ENCODE data around the gene PTPRG. TPM values are rescaled to one million over a fixed set of nuclear protein-coding genes. Genes with fewer than 3 reads are reported as not detected.

The PTPRG gene
- total and polyA plus RNA-seq, 7 donors: 0.69 to 76.3 (median 62.7) TPM

DNA sequence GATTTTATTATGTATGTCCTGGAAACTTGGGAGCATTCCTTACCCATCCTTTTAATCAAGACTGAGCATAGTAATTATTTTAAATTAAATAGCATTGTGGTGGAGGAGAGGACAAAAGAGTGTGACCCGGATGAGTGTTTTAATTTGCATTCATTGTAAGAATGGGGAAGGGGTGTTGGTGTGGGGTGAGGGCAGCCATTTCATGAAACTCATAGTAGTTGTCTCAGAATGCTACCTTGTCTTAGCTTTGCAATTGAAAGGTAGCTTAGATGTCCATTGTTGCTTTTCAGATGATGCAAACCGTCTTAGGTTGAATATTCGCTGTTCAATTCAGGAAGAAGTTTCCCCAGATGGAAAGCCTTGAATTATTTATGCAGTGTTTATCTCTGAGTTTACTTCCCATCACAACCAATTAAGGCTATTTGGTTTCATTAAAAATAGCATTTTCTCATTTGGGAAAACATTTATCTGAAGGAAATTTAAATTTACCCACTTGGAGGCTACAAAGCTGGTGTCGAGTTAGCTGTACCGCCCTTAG lies 483.6 kb downstream of the PTPRG start:
- Histone ChIP-seq H3K9me3 (no peaks in the 10 kb centered on the region), H3K27me3 (no peaks in the 10 kb centered on the region), H3K4me1 (peaks cover 0 to 7% (median 0%) of the 10 kb centered on the region in 4 donors), H3K27ac (no peak overlapping the region), H3K36me3 (no peaks in the 10 kb centered on the region), H3K4me3 (no peak overlapping the region)
- TF ChIP-seq, protein P1, sequence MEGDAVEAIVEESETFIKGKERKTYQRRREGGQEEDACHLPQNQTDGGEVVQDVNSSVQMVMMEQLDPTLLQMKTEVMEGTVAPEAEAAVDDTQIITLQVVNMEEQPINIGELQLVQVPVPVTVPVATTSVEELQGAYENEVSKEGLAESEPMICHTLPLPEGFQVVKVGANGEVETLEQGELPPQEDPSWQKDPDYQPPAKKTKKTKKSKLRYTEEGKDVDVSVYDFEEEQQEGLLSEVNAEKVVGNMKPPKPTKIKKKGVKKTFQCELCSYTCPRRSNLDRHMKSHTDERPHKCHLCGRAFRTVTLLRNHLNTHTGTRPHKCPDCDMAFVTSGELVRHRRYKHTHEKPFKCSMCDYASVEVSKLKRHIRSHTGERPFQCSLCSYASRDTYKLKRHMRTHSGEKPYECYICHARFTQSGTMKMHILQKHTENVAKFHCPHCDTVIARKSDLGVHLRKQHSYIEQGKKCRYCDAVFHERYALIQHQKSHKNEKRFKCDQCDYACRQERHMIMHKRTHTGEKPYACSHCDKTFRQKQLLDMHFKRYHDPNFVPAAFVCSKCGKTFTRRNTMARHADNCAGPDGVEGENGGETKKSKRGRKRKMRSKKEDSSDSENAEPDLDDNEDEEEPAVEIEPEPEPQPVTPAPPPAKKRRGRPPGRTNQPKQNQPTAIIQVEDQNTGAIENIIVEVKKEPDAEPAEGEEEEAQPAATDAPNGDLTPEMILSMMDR (IDR thresholded peaks at IDR 0.05): no peak
- TF ChIP-seq EP300 (IDR thresholded peaks at IDR 0.05) (no peak), POLR2A (IDR thresholded peaks at IDR 0.05) (no peak), POLR2AphosphoS5 (IDR thresholded peaks at IDR 0.05) (no peak)
- 73 to 87% methylated on average over 5 of the region's 5 CpGs for WGBS, 2 donors
- intact Hi-C loops (cut with DNase I): no loop called here
- no peak for DNase-seq

DNA sequence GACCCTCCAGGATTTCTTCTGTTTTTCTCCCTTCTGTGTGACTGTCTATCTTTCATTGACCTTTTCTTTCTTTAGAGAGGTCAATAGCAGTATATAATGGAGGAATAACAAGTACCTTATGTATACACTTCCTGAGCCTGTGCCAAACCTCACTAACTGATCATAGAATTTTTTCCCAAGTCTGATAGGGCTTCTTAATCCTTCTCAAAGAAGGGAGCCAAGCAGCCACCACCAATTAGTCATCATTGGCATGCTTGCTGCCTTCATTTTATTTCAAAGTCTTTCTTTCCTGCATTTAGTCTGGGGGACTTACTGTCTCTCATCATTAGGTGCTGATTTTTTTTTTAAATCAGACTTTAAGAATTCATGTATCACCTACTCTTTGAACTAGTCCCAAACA lies 485.0 kb downstream of the PTPRG start:
- H3K36me3 ChIP-seq: no peaks in the 10 kb centered on the region
- H3K27me3 ChIP-seq: no peaks in the 10 kb centered on the region
- no peak overlapping the region for H3K4me3 ChIP-seq
- no peak overlapping the region for H3K27ac ChIP-seq
- H3K9me3 ChIP-seq: no peaks in the 10 kb centered on the region
- TF ChIP-seq POLR2AphosphoS5 (IDR thresholded peaks at IDR 0.05): no peak
- TF ChIP-seq EP300 (IDR thresholded peaks at IDR 0.05): no peak
- no peak for TF ChIP-seq POLR2A (IDR thresholded peaks at IDR 0.05)
- TF ChIP-seq, protein P1 (IDR thresholded peaks at IDR 0.05): no peak
- DNase-seq: no peak
- H3K4me1 ChIP-seq: no peaks in the 10 kb centered on the region
- intact Hi-C loops (cut with DNase I): no loop called here

DNA sequence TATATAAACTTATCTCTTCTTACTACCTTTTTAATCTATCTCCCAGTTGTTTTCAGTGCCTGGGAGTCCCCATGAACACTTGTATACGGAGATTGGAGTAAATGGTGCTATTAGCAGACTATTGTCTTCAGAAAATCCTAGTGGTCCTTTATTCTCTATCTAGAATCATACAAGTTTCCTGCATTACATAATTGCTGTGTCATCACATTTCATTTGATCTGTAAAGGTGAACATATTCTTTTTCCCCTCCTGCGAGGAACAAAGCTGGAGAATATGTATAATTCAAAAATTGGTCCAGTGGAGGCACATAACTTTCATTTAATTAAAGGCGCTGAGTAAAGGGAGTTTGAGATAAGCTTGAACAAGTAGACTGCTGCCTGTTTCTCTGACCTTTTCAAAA lies 487.2 kb downstream of the PTPRG start:
- 88 to 95% methylated on average over 3 of the region's 3 CpGs for WGBS, 2 donors
- DNase-seq: no peak
- no peak for TF ChIP-seq POLR2AphosphoS5 (IDR thresholded peaks at IDR 0.05)
- TF ChIP-seq, protein P1 (IDR thresholded peaks at IDR 0.05): no peak
- TF ChIP-seq POLR2A (IDR thresholded peaks at IDR 0.05): no peak
- TF ChIP-seq EP300 (IDR thresholded peaks at IDR 0.05): no peak
- no peak overlapping the region for H3K4me3 ChIP-seq
- H3K36me3 ChIP-seq: no peaks in the 10 kb centered on the region
- H3K27me3 ChIP-seq: no peaks in the 10 kb centered on the region
- H3K4me1 ChIP-seq: no peaks in the 10 kb centered on the region
- H3K9me3 ChIP-seq: no peaks in the 10 kb centered on the region
- H3K27ac ChIP-seq: no peak overlapping the region
- intact Hi-C loops (cut with DNase I): no loop called here

DNA sequence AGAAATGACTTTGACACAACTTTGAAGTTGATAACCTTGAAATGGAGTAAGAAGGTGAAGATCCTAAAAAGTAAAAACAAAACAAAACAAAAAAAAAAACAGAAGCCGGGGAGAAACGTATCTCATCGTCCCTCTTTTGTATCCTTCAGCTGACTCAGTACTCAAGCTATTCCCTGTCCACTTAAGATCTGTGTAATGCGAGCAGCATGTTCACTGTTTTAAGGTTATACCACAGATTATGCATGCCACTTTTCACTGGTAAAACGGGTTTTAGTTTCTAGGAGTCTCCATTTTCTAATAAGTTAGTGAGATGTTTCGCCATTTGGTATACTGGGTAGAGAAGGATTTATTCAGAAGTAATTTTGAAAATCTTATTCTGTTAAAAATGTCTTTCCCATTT lies 487.7 kb downstream of the PTPRG start:
- H3K27ac ChIP-seq: no peak overlapping the region
- no peaks in the 10 kb centered on the region for H3K9me3 ChIP-seq
- 85 to 91% methylated on average over 6 of the region's 6 CpGs for WGBS, 2 donors
- H3K4me3 ChIP-seq: no peak overlapping the region
- intact Hi-C loops (cut with DNase I): no loop called here
- H3K27me3 ChIP-seq: no peaks in the 10 kb centered on the region
- H3K4me1 ChIP-seq: no peaks in the 10 kb centered on the region
- no peak for DNase-seq
- TF ChIP-seq POLR2AphosphoS5 (IDR thresholded peaks at IDR 0.05) (no peak), EP300 (IDR thresholded peaks at IDR 0.05) (no peak), POLR2A (IDR thresholded peaks at IDR 0.05) (no peak)
- TF ChIP-seq, protein P1 (IDR thresholded peaks at IDR 0.05): no peak
- H3K36me3 ChIP-seq: no peaks in the 10 kb centered on the region

DNA sequence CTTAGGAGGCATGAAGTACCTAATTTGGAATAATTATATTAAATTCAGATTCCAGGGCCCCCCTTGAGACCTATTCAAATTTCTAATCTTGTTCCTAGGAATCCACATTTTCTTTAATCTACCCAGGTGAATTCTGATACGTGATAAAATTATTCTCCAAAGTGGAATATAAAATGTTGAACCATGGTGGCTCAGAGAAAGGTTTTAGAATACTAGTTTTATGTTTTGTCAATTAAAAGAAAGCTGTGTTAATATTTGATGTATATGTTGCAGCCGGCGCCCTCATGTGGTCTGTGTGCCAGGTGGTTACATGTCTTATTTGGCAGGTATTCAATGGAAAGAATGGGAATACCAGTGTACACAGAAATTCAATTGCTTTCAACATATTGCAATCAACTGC lies 490.1 kb downstream of the PTPRG start:
- Histone ChIP-seq H3K9me3 (no peaks in the 10 kb centered on the region), H3K27me3 (no peaks in the 10 kb centered on the region), H3K27ac (no peak overlapping the region), H3K36me3 (no peaks in the 10 kb centered on the region), H3K4me1 (no peaks in the 10 kb centered on the region), H3K4me3 (no peak overlapping the region)
- DNase-seq: no peak
- intact Hi-C loops (cut with DNase I): no loop called here
- no peak for TF ChIP-seq POLR2AphosphoS5 (IDR thresholded peaks at IDR 0.05)
- TF ChIP-seq EP300 (IDR thresholded peaks at IDR 0.05): no peak
- TF ChIP-seq, protein P1 (IDR thresholded peaks at IDR 0.05): no peak
- TF ChIP-seq POLR2A (IDR thresholded peaks at IDR 0.05): no peak
- WGBS, 2 donors: 21 to 64% methylated on average over 3 of the region's 3 CpGs
